D341Med (cell line): ENCODE measurements around the gene NDE1.
A peak's percentile ranks its signal among the peaks of the same experiment; 100 is the strongest.

Source experiments
- DNase-seq: peaks from one replicate; pipeline ENCODE4 v3.0.0; 2012; ENCODE audit warnings: low spot score

Gene NDE1

GRCh38 chr16:15739464-15739863 lies 89.4 kb downstream of the NDE1 start:
- DNase-seq: peak; percentile 14

- DNase-seq: peak; percentile 3
Observed at GRCh38 chr16:15739950-15740349, 89.9 kb downstream of the NDE1 start.

- DNase-seq: peak; percentile 10
Observed at GRCh38 chr16:15741207-15741871, 91.3 kb downstream of the NDE1 start.

GRCh38 chr16:15742716-15743115 lies 92.7 kb downstream of the NDE1 start:
- DNase-seq: no peak

- DNase-seq: no peak
Observed at GRCh38 chr16:15743657-15744056, 93.6 kb downstream of the NDE1 start.

- no peak for DNase-seq
Observed at GRCh38 chr16:15746332-15746731, 96.3 kb downstream of the NDE1 start.

GRCh38 chr16:15747937-15748336 lies 97.9 kb downstream of the NDE1 start:
- DNase-seq: no peak

- no peak for DNase-seq
Observed at GRCh38 chr16:15748654-15749053, 98.6 kb downstream of the NDE1 start.

- DNase-seq: no peak
Observed at GRCh38 chr16:15749371-15749770, 99.3 kb downstream of the NDE1 start.

GRCh38 chr16:15749985-15750384 lies 99.9 kb downstream of the NDE1 start:
- no peak for DNase-seq

GRCh38 chr16:15751940-15752339 lies 101.9 kb downstream of the NDE1 start:
- no peak for DNase-seq

GRCh38 chr16:15752717-15753488 lies 102.9 kb downstream of the NDE1 start:
- no peak for DNase-seq

- no peak for DNase-seq
Observed at GRCh38 chr16:15754821-15755534, 104.9 kb downstream of the NDE1 start.

GRCh38 chr16:15757077-15757386 lies 107.0 kb downstream of the NDE1 start:
- DNase-seq: no peak

- no peak for DNase-seq
Observed at GRCh38 chr16:15757630-15758251, 107.7 kb downstream of the NDE1 start.

- DNase-seq: no peak
Observed at GRCh38 chr16:15759070-15759469, 109.0 kb downstream of the NDE1 start.

GRCh38 chr16:15760129-15760528 lies 110.1 kb downstream of the NDE1 start:
- no peak for DNase-seq

- DNase-seq: no peak
Observed at GRCh38 chr16:15764112-15764511, 114.1 kb downstream of the NDE1 start.

GRCh38 chr16:15765116-15765515 lies 115.1 kb downstream of the NDE1 start:
- DNase-seq: no peak

GRCh38 chr16:15765880-15766279 lies 115.8 kb downstream of the NDE1 start:
- peak; percentile 56 for DNase-seq

GRCh38 chr16:15766918-15767317 lies 116.9 kb downstream of the NDE1 start:
- no peak for DNase-seq

GRCh38 chr16:15768201-15768600 lies 118.2 kb downstream of the NDE1 start:
- DNase-seq: no peak

- no peak for DNase-seq
Observed at GRCh38 chr16:15769239-15769638, 119.2 kb downstream of the NDE1 start.
